H1 (cell line): ENCODE measurements around the gene SMIM44. TPM values are rescaled to one million over a fixed set of nuclear protein-coding genes. Genes with fewer than 3 reads are reported as not detected.

Source experiments
- CTCF ChIA-PET: fragments of 300-600 bp; sonication (Branson Sonifier 250); formaldehyde crosslinking; loops from one replicate; lab custom pipeline; 2021; ENCODE audit not compliant: partially characterized antibody; lab: Charles Lee
- POLR2A ChIA-PET: fragments of 300-600 bp; sonication (Branson Sonifier 250); formaldehyde crosslinking; loops from one replicate; lab custom pipeline; 2021; ENCODE audit warnings: inconsistent platforms; ENCODE audit not compliant: partially characterized antibody; lab: Charles Lee
- DNase-seq, 2 experiments: peaks; one replicate each; pipeline versions ENCODE4 v3.0.0 to v3.0.0-alpha.2; 2010 to 2022; ENCODE audit warnings: low spot score in 2 of 2, low read depth in 1 of 2, mixed read lengths in 1 of 2
- FAIRE-seq: peaks from 2 replicates; lab custom pipeline; 2011; peaks lifted over from hg19 to GRCh38; lab: Jason Lieb, UNC
- H2AFZ ChIP-seq: 2 replicates; pipeline ENCODE4 v1.8.1; 2012; ENCODE audit warnings: low read length, inconsistent platforms
- H2AK5ac ChIP-seq: 2 replicates; pipeline ENCODE4 v1.6.1; 2013; ENCODE audit warnings: low read depth, low read length
- H2BK120ac ChIP-seq: replicated peaks from 2 replicates; pipeline ENCODE3; 2013; ENCODE audit warnings: low read depth, low read length, inconsistent platforms
- H2BK12ac ChIP-seq: 2 replicates; pipeline ENCODE4 v1.6.1; 2013; ENCODE audit warnings: low read depth, low read length
- H2BK15ac ChIP-seq: 2 replicates; pipeline ENCODE4 v1.6.1; 2013; ENCODE audit warnings: low read length
- H2BK20ac ChIP-seq: 2 replicates; pipeline ENCODE4 v1.6.1; 2013; ENCODE audit warnings: low read length
- H2BK5ac ChIP-seq: 2 replicates; pipeline ENCODE4 v1.6.1; 2013; ENCODE audit warnings: low read depth, low read length
- H3K14ac ChIP-seq: 2 replicates; pipeline ENCODE4 v1.6.1; 2013; ENCODE audit warnings: inconsistent platforms; ENCODE audit not compliant: insufficient read length
- H3K18ac ChIP-seq: 2 replicates; pipeline ENCODE4 v1.6.1; 2013; ENCODE audit warnings: low read length; ENCODE audit errors: extremely low read depth
- H3K23ac ChIP-seq: 2 replicates; pipeline ENCODE4 v1.6.1; 2013; ENCODE audit warnings: inconsistent platforms; ENCODE audit not compliant: insufficient read length
- H3K23me2 ChIP-seq: 2 replicates; pipeline ENCODE4 v1.6.1; 2013; ENCODE audit warnings: low read depth, low read length
- H3K27ac ChIP-seq: 2 replicates; pipeline ENCODE4 v1.6.1; 2011; ENCODE audit warnings: low read depth, low read length, inconsistent platforms
- H3K27me3 ChIP-seq, 4 experiments: replicated peaks in 1 of 4; 1 replicate in 1 of 4; 2 replicates in 3 of 4; pipeline versions ENCODE4 v1.6.1 to v1.8.1; 2011 to 2013; ENCODE audit warnings: low read length in 3 of 4, mild to moderate bottlenecking in 3 of 4, inconsistent platforms in 2 of 4, mixed read lengths in 2 of 4, moderate library complexity in 1 of 4; ENCODE audit not compliant: control insufficient read depth in 3 of 4, insufficient read depth in 3 of 4; ENCODE audit errors: extremely low read depth in 1 of 4
- H3K36me3 ChIP-seq, 4 experiments: 2 replicates each; pipeline versions ENCODE4 v1.6.1 to v1.8.1; 2011 to 2013; ENCODE audit warnings: mild to moderate bottlenecking in 4 of 4, low read length in 3 of 4, moderate library complexity in 2 of 4, control low read depth in 1 of 4, inconsistent platforms in 1 of 4; ENCODE audit not compliant: insufficient read depth in 4 of 4, control insufficient read depth in 2 of 4
- H3K4ac ChIP-seq: replicated peaks from 2 replicates; pipeline ENCODE3; 2013; ENCODE audit warnings: low read length, low read depth, mixed read lengths, inconsistent platforms; ENCODE audit not compliant: insufficient read length
- H3K4me1 ChIP-seq, 4 experiments: replicated peaks in 1 of 4; 1 replicate in 1 of 4; 2 replicates in 3 of 4; pipeline versions ENCODE4 v1.6.1 to v1.8.1; 2011 to 2013; ENCODE audit warnings: low read length in 3 of 4, inconsistent platforms in 2 of 4, mixed read lengths in 1 of 4; ENCODE audit not compliant: insufficient read depth in 4 of 4, control insufficient read depth in 3 of 4
- H3K4me2 ChIP-seq, 2 experiments: 2 replicates each; pipeline versions ENCODE4 v1.6.1 to v1.8.1; 2011 to 2013; ENCODE audit warnings: low read depth in 2 of 2, low read length in 2 of 2, control low read depth in 1 of 2, inconsistent platforms in 1 of 2, mild to moderate bottlenecking in 1 of 2; ENCODE audit not compliant: insufficient read depth in 1 of 2
- H3K4me3 ChIP-seq, 4 experiments: fragments of 200-600, 300-600 bp in 1 of 4; sonication (generic), shearing (Covaris generic), sonication (Bioruptor Twin) in 1 of 4; 2 replicates each; pipeline versions ENCODE4 v1.5.1 to v1.8.1; 2011 to 2016; ENCODE audit warnings: low read length in 4 of 4, low read depth in 3 of 4, control low read depth in 2 of 4, inconsistent platforms in 2 of 4, mild to moderate bottlenecking in 2 of 4, mixed read lengths in 1 of 4, moderate library complexity in 1 of 4; ENCODE audit not compliant: insufficient read depth in 2 of 4; ENCODE audit errors: extremely low read depth in 1 of 4
- H3K56ac ChIP-seq: replicated peaks from 2 replicates; pipeline ENCODE3; 2013; ENCODE audit warnings: low read depth, mild to moderate bottlenecking, mixed read lengths, low read length, inconsistent platforms; ENCODE audit not compliant: insufficient read length
- H3K79me1 ChIP-seq: 2 replicates; pipeline ENCODE4 v1.6.1; 2013; ENCODE audit warnings: low read depth, low read length, control low read depth
- H3K79me2 ChIP-seq, 2 experiments: 2 replicates each; pipeline versions ENCODE4 v1.6.1 to v1.8.1; 2012 to 2013; ENCODE audit warnings: low read length in 2 of 2, mild to moderate bottlenecking in 2 of 2, inconsistent platforms in 1 of 2; ENCODE audit not compliant: insufficient read depth in 2 of 2, control insufficient read depth in 1 of 2
- H3K9ac ChIP-seq, 4 experiments: replicated peaks in 1 of 4; 1 replicate in 1 of 4; 2 replicates in 3 of 4; pipeline versions ENCODE4 v1.6.1 to v1.8.1; 2011 to 2013; ENCODE audit warnings: low read depth in 3 of 4, low read length in 3 of 4, control low read depth in 2 of 4, mild to moderate bottlenecking in 2 of 4, moderate library complexity in 2 of 4, inconsistent platforms in 1 of 4; ENCODE audit errors: extremely low read depth in 1 of 4
- H3K9me3 ChIP-seq, 2 experiments: 2 replicates each; pipeline versions ENCODE4 v1.6.1 to v1.8.1; 2012 to 2013; ENCODE audit warnings: mild to moderate bottlenecking in 2 of 2, moderate library complexity in 2 of 2, control low read depth in 1 of 2, inconsistent platforms in 1 of 2, low read depth in 1 of 2, low read length in 1 of 2, mixed read lengths in 1 of 2; ENCODE audit not compliant: insufficient read depth in 2 of 2
- H4K20me1 ChIP-seq, 2 experiments: replicated peaks in 1 of 2; 2 replicates each; pipeline versions ENCODE3 to v1.8.1; 2011 to 2013; ENCODE audit warnings: inconsistent platforms in 2 of 2, low read length in 2 of 2, mild to moderate bottlenecking in 1 of 2; ENCODE audit not compliant: insufficient read depth in 2 of 2, control insufficient read depth in 1 of 2
- H4K5ac ChIP-seq: 2 replicates; pipeline ENCODE4 v1.6.1; 2013; ENCODE audit warnings: low read length, low read depth, mixed read lengths, inconsistent platforms; ENCODE audit not compliant: insufficient read length
- H4K8ac ChIP-seq: 2 replicates; pipeline ENCODE4 v1.8.0; 2013; ENCODE audit warnings: mild to moderate bottlenecking, moderate library complexity, low read length, inconsistent platforms; ENCODE audit not compliant: insufficient read depth; ENCODE audit errors: extremely low read depth
- H4K91ac ChIP-seq: replicated peaks from 2 replicates; pipeline ENCODE3; 2013; ENCODE audit warnings: low read length, mixed read lengths, inconsistent platforms; ENCODE audit not compliant: insufficient read length
- WGBS, 2 experiments: shearing (Covaris generic) in 1 of 2; methylation state at CpG; one replicate each; pipeline versions ENCODE4 v1.1.6 to v1.1.7; 2013 to 2015; ENCODE audit warnings: low lambda C conversion rate in 2 of 2, mixed read lengths in 2 of 2, inconsistent platforms in 1 of 2, low coverage in 1 of 2, missing lambda C conversion rate in 1 of 2; ENCODE audit not compliant: insufficient replicate concordance in 2 of 2, insufficient coverage in 1 of 2, insufficient read length in 1 of 2; ENCODE audit errors: extremely low coverage in 1 of 2, missing lambda C conversion rate in 1 of 2; 5-methylcytosine and 5-hydroxymethylcytosine counted together
- polyA plus RNA-seq, 7 experiments: library from polyadenylated mRNA; depleted of rRNA in 3 of 7; stranded (reverse) in 5 of 7; unstranded in 2 of 7; fragments of >200 nt in 5 of 7; fragments of 200-250 nt in 2 of 7; gene quantifications; 1 replicate in 5 of 7; 2 replicates in 1 of 7; 4 replicates in 1 of 7; pipeline versions ENCODE4 v1.2.1 to v1.2.3, GENCODE V29; 2011 to 2013; ENCODE audit warnings: missing spikeins in 2 of 7, mixed read lengths in 2 of 7
- total RNA-seq: library from RNA; stranded (reverse); fragmentation: NEBNext Ultra II Directional; extraction: Animal tissue kit (Norgen Biotek cat#: 25700); gene quantifications from 2 replicates; pipeline ENCODE4 v1.2.1, GENCODE V29; 2021

SMIM44 gene
- total and polyA plus RNA-seq, 2 of the 8 experiments (the other 6 are each of a cell fraction or from before 2014, with no cell fraction given): not detected

DNA sequence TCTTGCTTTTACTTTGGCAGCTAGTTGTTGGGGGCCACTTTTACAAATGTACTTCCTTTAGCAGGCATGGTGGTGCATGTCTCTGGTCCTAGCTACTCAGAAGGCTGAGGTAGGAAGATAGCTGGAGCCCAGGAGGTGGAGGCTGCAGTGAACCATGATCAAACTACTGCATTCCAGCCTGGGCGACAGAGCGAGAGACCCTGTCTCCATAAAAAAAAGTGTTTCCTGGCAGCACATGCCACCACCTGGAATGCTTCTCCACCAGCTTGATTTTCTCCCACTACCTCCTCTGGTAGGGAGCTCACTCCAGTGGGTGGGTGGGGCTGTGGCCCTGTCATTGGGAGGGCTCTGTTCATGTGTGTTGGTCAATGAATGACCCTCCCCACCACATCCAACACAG, 35.4 kb upstream of the SMIM44 start:
- no peak overlapping the region for H2AFZ ChIP-seq
- H2BK120ac ChIP-seq: no peak overlapping the region
- H3K23me2 ChIP-seq: no peaks in the 10 kb centered on the region
- 0 out of 2 replicates have a peak overlapping the region, but pooled peaks have one; percentile 23 for H2BK15ac ChIP-seq
- H4K5ac ChIP-seq: no peak overlapping the region
- H3K4ac ChIP-seq: no peak overlapping the region
- H3K56ac ChIP-seq: no peak overlapping the region
- H2BK5ac ChIP-seq: peak overlapping the region; percentile 86; the same call in 1 of the 2 replicates
- peak overlapping the region; percentile 78 for H4K91ac ChIP-seq
- peaks cover 0 to 61% of the 10 kb centered on the region in 2 experiments; a peak in 3 of 4 replicates for H3K79me2 ChIP-seq
- no peaks in the 10 kb centered on the region for H3K27me3 ChIP-seq
- WGBS, 2 experiments: 85% methylated on average over 2 of the region's 2 CpGs; no CpG with 5 or more reads in 1 of the 2 experiments
- no peak overlapping the region for H3K14ac ChIP-seq
- H3K79me1 ChIP-seq: peaks cover 10% of the 10 kb centered on the region
- peak overlapping the region; percentile 76 for H3K18ac ChIP-seq
- no peak overlapping the region for H4K8ac ChIP-seq
- peak overlapping the region in 2 of 4 experiments; percentile 14 to 19; a peak in 3 of 8 replicates for H3K4me3 ChIP-seq
- H2BK20ac ChIP-seq: peak overlapping the region; percentile 17
- H3K9me3 ChIP-seq: no peaks in the 10 kb centered on the region
- H3K27ac ChIP-seq: peak overlapping the region; percentile 13; the same call in 1 of the 2 replicates
- H3K4me1 ChIP-seq: peaks cover 0 to 29% (median 20%) of the 10 kb centered on the region in 4 experiments; a peak in 6 of 7 replicates
- ChIA-PET POLR2A (interaction anchor here (1.1 to 1.5 kb wide), 3 partner anchors 17 to 20 kb away, joined by 3 to 5 read pairs (median 4); partner anchors contain the start of genes DOHH and TEKTIP1), CTCF (interaction anchor here (1.0 to 5.4 kb wide), 5 partner anchors 9 to 138 kb away, joined by 3 to 28 read pairs (median 3); no protein-coding TSS in a partner anchor)
- H2AK5ac ChIP-seq: peak overlapping the region; percentile 87; the same call in 1 of the 2 replicates
- FAIRE-seq (no peak), DNase-seq (no peak)
- H3K23ac ChIP-seq: no peak overlapping the region
- no peak overlapping the region; a peak in 1 of 7 replicates for H3K9ac ChIP-seq
- H4K20me1 ChIP-seq: peaks cover 0 to 14% of the 10 kb centered on the region in 2 experiments
- peak overlapping the region; percentile 97; the same call in 1 of the 2 replicates for H2BK12ac ChIP-seq
- no peaks in the 10 kb centered on the region for H3K36me3 ChIP-seq
- H3K4me2 ChIP-seq: peak overlapping the region; percentile 5 to 60
